ENCODE measurements around the gene BRPF3.

The BRPF3 gene

GRCh38 chr6:36178544-36178943, 18.0 kb upstream of the BRPF3 start:
- no peak overlapping the region for H4K5ac ChIP-seq (ENCODE audit: low read length)
- no peaks in the 10 kb centered on the region for H3K4me1 ChIP-seq (ENCODE audit: control insufficient read depth, low read depth, low read length)
- H2BK120ac ChIP-seq (ENCODE audit: low read depth, low read length), result no peak overlapping the region
- no peak overlapping the region for H3K4me3 ChIP-seq (ENCODE audit: low read length)
- H3K9ac ChIP-seq (ENCODE audit: low read length), result no peak overlapping the region
- no peak overlapping the region for H2BK5ac ChIP-seq (ENCODE audit: low read length)
- no peak overlapping the region for H3K27ac ChIP-seq (ENCODE audit: low read depth, low read length)
- H3K79me2 ChIP-seq (ENCODE audit: control insufficient read depth, insufficient read depth, low read length), result no peaks in the 10 kb centered on the region
- no peak overlapping the region for H3K18ac ChIP-seq (ENCODE audit: low read length)
- no peak overlapping the region for H3K4me2 ChIP-seq (ENCODE audit: low read length)
- no peak overlapping the region for H3K23ac ChIP-seq (ENCODE audit: low read length)
- no peak overlapping the region for H3K56ac ChIP-seq (ENCODE audit: low read length)
- no peak overlapping the region for H2BK15ac ChIP-seq (replicated peaks; ENCODE audit: low read depth)
- no peaks in the 10 kb centered on the region for H3K79me1 ChIP-seq (ENCODE audit: low read length)
- DNase-seq, result no peak
- H3K27me3 ChIP-seq (ENCODE audit: insufficient read depth, low read length, poor library complexity), result no peaks in the 10 kb centered on the region
- no peak overlapping the region for H4K8ac ChIP-seq (ENCODE audit: low read depth, low read length)
- H3K36me3 ChIP-seq (ENCODE audit: control insufficient read depth, insufficient read depth, low read length), result no peaks in the 10 kb centered on the region
- no peak overlapping the region for H2AK5ac ChIP-seq (ENCODE audit: low read length)
- H3K4ac ChIP-seq (ENCODE audit: low read depth, low read length), result no peak overlapping the region

- no peak overlapping the region for H2AK5ac ChIP-seq (ENCODE audit: low read length)
- H4K8ac ChIP-seq (ENCODE audit: low read depth, low read length), result no peak overlapping the region
- H3K56ac ChIP-seq (ENCODE audit: low read length), result no peak overlapping the region
- H3K27me3 ChIP-seq (ENCODE audit: insufficient read depth, low read length, poor library complexity), result no peaks in the 10 kb centered on the region
- no peak overlapping the region for H2BK15ac ChIP-seq (replicated peaks; ENCODE audit: low read depth)
- H3K4ac ChIP-seq (ENCODE audit: low read depth, low read length), result no peak overlapping the region
- H3K79me1 ChIP-seq (ENCODE audit: low read length), result no peaks in the 10 kb centered on the region
- no peak overlapping the region for H3K23ac ChIP-seq (ENCODE audit: low read length)
- no peaks in the 10 kb centered on the region for H3K79me2 ChIP-seq (ENCODE audit: control insufficient read depth, insufficient read depth, low read length)
- WGBS (ENCODE audit: extremely low coverage, insufficient coverage, low lambda C conversion rate), result no CpG with 5 or more reads among the region's 1 CpG
- H3K9ac ChIP-seq (ENCODE audit: low read length), result no peak overlapping the region
- H3K4me2 ChIP-seq (ENCODE audit: low read length), result no peak overlapping the region
- no peak overlapping the region for H4K5ac ChIP-seq (ENCODE audit: low read length)
- no peak overlapping the region for H3K27ac ChIP-seq (ENCODE audit: low read depth, low read length)
- no peak overlapping the region for H2BK120ac ChIP-seq (ENCODE audit: low read depth, low read length)
- no peak overlapping the region for H3K18ac ChIP-seq (ENCODE audit: low read length)
- H3K4me3 ChIP-seq (ENCODE audit: low read length), result no peak overlapping the region
- no peak overlapping the region for H2BK5ac ChIP-seq (ENCODE audit: low read length)
- no peaks in the 10 kb centered on the region for H3K36me3 ChIP-seq (ENCODE audit: control insufficient read depth, insufficient read depth, low read length)
- DNase-seq, result no peak
- H3K4me1 ChIP-seq (ENCODE audit: control insufficient read depth, low read depth, low read length), result no peaks in the 10 kb centered on the region
These were observed 16.4 kb upstream of the BRPF3 start for GRCh38 chr6:36180126-36180525.

DNA sequence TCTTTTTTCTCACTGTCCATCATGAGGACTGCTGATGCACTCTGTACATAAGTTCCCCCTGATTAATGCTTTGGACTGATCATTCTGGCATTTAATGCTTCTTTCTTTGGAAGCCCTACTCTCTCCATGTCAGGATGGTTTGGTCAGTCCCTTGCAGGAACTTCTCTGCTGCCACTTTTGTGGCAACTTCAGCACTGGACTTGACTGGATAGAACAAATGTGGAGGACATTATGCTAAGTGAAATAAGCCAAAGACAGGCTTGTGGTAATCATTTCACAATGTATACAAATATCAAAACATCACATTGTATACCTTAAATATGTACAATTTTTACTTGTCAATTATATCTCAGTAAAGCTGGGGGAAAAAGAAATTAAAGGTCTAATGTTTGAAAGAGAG, 12.2 kb upstream of the BRPF3 start:
- no peak overlapping the region for H3K23ac ChIP-seq (ENCODE audit: low read length)
- no peaks in the 10 kb centered on the region for H3K36me3 ChIP-seq (ENCODE audit: control insufficient read depth, insufficient read depth, low read length)
- H2AK5ac ChIP-seq (ENCODE audit: low read length), result no peak overlapping the region
- no peak overlapping the region for H4K8ac ChIP-seq (ENCODE audit: low read depth, low read length)
- H3K4me1 ChIP-seq (ENCODE audit: control insufficient read depth, low read depth, low read length), result no peaks in the 10 kb centered on the region
- no peak overlapping the region for H3K9ac ChIP-seq (ENCODE audit: low read length)
- no peak overlapping the region for H2BK15ac ChIP-seq (replicated peaks; ENCODE audit: low read depth)
- no peak overlapping the region for H3K4me2 ChIP-seq (ENCODE audit: low read length)
- no peak overlapping the region for H3K27ac ChIP-seq (ENCODE audit: low read depth, low read length)
- H2BK5ac ChIP-seq (ENCODE audit: low read length), result no peak overlapping the region
- no peak overlapping the region for H3K4me3 ChIP-seq (ENCODE audit: low read length)
- no peak overlapping the region for H3K18ac ChIP-seq (ENCODE audit: low read length)
- H3K79me2 ChIP-seq (ENCODE audit: control insufficient read depth, insufficient read depth, low read length), result no peaks in the 10 kb centered on the region
- DNase-seq, result no peak
- H3K4ac ChIP-seq (ENCODE audit: low read depth, low read length), result no peak overlapping the region
- no peak overlapping the region for H2BK120ac ChIP-seq (ENCODE audit: low read depth, low read length)
- no peaks in the 10 kb centered on the region for H3K79me1 ChIP-seq (ENCODE audit: low read length)
- H4K5ac ChIP-seq (ENCODE audit: low read length), result no peak overlapping the region
- H3K27me3 ChIP-seq (ENCODE audit: insufficient read depth, low read length, poor library complexity), result no peaks in the 10 kb centered on the region
- no peak overlapping the region for H3K56ac ChIP-seq (ENCODE audit: low read length)

DNA sequence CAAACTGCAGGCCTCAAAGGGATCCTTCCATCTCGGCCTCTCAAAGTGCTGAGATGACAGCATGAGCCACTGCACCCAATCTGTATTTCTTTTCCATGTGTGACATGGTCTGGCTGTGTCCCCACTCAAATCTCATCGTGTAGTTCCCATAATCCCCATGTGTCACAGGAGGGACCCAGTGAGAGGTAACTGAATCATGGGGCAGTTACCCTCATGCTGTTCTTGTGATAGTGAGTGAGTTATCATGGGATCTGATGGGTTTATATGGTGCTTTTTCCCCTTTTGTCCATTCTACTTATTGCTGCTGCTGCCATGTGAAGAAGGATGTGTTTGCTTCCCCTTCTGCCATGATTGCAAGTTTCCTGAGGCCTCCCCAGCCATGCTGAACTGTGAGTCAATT, 10.3 kb upstream of the BRPF3 start:
- no peak overlapping the region for H3K4ac ChIP-seq (ENCODE audit: low read depth, low read length)
- no peak overlapping the region for H4K5ac ChIP-seq (ENCODE audit: low read length)
- H3K18ac ChIP-seq (ENCODE audit: low read length), result no peak overlapping the region
- no peak overlapping the region for H4K8ac ChIP-seq (ENCODE audit: low read depth, low read length)
- H3K27me3 ChIP-seq (ENCODE audit: insufficient read depth, low read length, poor library complexity), result no peaks in the 10 kb centered on the region
- H2AK5ac ChIP-seq (ENCODE audit: low read length), result no peak overlapping the region
- no CpG with 5 or more reads among the region's 2 CpGs for WGBS (ENCODE audit: extremely low coverage, insufficient coverage, low lambda C conversion rate)
- no peak for DNase-seq
- no peak overlapping the region for H2BK5ac ChIP-seq (ENCODE audit: low read length)
- no peak overlapping the region for H3K23ac ChIP-seq (ENCODE audit: low read length)
- no peak overlapping the region for H3K4me3 ChIP-seq (ENCODE audit: low read length)
- H3K9ac ChIP-seq (ENCODE audit: low read length), result no peak overlapping the region
- H3K4me1 ChIP-seq (ENCODE audit: control insufficient read depth, low read depth, low read length), result no peaks in the 10 kb centered on the region
- no peak overlapping the region for H2BK15ac ChIP-seq (replicated peaks; ENCODE audit: low read depth)
- no peak overlapping the region for H2BK120ac ChIP-seq (ENCODE audit: low read depth, low read length)
- no peaks in the 10 kb centered on the region for H3K79me2 ChIP-seq (ENCODE audit: control insufficient read depth, insufficient read depth, low read length)
- no peak overlapping the region for H3K27ac ChIP-seq (ENCODE audit: low read depth, low read length)
- no peaks in the 10 kb centered on the region for H3K36me3 ChIP-seq (ENCODE audit: control insufficient read depth, insufficient read depth, low read length)
- H3K79me1 ChIP-seq (ENCODE audit: low read length), result no peaks in the 10 kb centered on the region
- no peak overlapping the region for H3K56ac ChIP-seq (ENCODE audit: low read length)
- no peak overlapping the region for H3K4me2 ChIP-seq (ENCODE audit: low read length)

DNA sequence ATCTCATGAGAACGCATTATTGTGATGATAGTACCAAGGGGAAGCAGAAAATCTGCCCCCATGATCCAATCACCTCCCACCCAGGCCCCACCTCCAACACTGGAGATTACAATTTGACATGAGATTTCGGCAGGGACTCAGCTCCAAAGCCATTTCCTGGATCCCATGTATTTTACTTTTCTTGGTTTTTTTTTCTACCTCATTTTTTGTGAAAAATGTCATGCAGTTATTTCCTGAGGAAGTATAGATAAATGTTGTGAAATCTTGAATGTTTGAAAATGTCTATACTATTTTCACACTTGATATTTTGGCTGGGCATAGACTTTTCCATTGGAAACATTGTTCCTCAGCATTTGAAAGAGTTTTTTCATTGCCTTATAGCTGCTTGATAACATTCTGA, 9.1 kb upstream of the BRPF3 start:
- Histone ChIP-seq H2BK5ac (ENCODE audit: low read length) (no peak overlapping the region), H3K27me3 (ENCODE audit: insufficient read depth, low read length, poor library complexity) (no peaks in the 10 kb centered on the region), H3K27ac (ENCODE audit: low read depth, low read length) (no peak overlapping the region), H4K5ac (ENCODE audit: low read length) (no peak overlapping the region), H3K23ac (ENCODE audit: low read length) (no peak overlapping the region), H2BK15ac (replicated peaks; ENCODE audit: low read depth) (no peak overlapping the region), H3K4me2 (ENCODE audit: low read length) (no peak overlapping the region), H3K18ac (ENCODE audit: low read length) (no peak overlapping the region), H2BK120ac (ENCODE audit: low read depth, low read length) (no peak overlapping the region), H3K4me1 (ENCODE audit: control insufficient read depth, low read depth, low read length) (peaks cover 3% of the 10 kb centered on the region), H3K79me2 (ENCODE audit: control insufficient read depth, insufficient read depth, low read length) (no peaks in the 10 kb centered on the region), H2AK5ac (ENCODE audit: low read length) (no peak overlapping the region), H4K8ac (ENCODE audit: low read depth, low read length) (no peak overlapping the region), H3K56ac (ENCODE audit: low read length) (no peak overlapping the region), H3K36me3 (ENCODE audit: control insufficient read depth, insufficient read depth, low read length) (no peaks in the 10 kb centered on the region), H3K79me1 (ENCODE audit: low read length) (no peaks in the 10 kb centered on the region), H3K4me3 (ENCODE audit: low read length) (no peak overlapping the region), H3K9ac (ENCODE audit: low read length) (no peak overlapping the region), H3K4ac (ENCODE audit: low read depth, low read length) (no peak overlapping the region)
- WGBS (ENCODE audit: extremely low coverage, insufficient coverage, low lambda C conversion rate), result no CpG with 5 or more reads among the region's 2 CpGs
- no peak for DNase-seq

- no CpG with 5 or more reads among the region's 8 CpGs for WGBS (ENCODE audit: extremely low coverage, insufficient coverage, low lambda C conversion rate)
- H2BK5ac ChIP-seq (ENCODE audit: low read length), result no peak overlapping the region
- no peak overlapping the region for H2BK120ac ChIP-seq (ENCODE audit: low read depth, low read length)
- no peaks in the 10 kb centered on the region for H3K27me3 ChIP-seq (ENCODE audit: insufficient read depth, low read length, poor library complexity)
- H3K18ac ChIP-seq (ENCODE audit: low read length), result no peak overlapping the region
- no peak overlapping the region for H4K8ac ChIP-seq (ENCODE audit: low read depth, low read length)
- peaks cover 2% of the 10 kb centered on the region for H3K36me3 ChIP-seq (ENCODE audit: control insufficient read depth, insufficient read depth, low read length)
- peak overlapping the region; percentile 89 for H3K9ac ChIP-seq (ENCODE audit: low read length)
- H3K79me1 ChIP-seq (ENCODE audit: low read length), result peaks cover 23% of the 10 kb centered on the region
- H3K23ac ChIP-seq (ENCODE audit: low read length), result peak overlapping the region; percentile 95
- H3K27ac ChIP-seq (ENCODE audit: low read depth, low read length), result peak overlapping the region; percentile 70
- no peak overlapping the region for H4K5ac ChIP-seq (ENCODE audit: low read length)
- H3K4me3 ChIP-seq (ENCODE audit: low read length), result peak overlapping the region; percentile 62
- no peak overlapping the region for H3K4ac ChIP-seq (ENCODE audit: low read depth, low read length)
- peaks cover 28% of the 10 kb centered on the region for H3K79me2 ChIP-seq (ENCODE audit: control insufficient read depth, insufficient read depth, low read length)
- peaks cover 5% of the 10 kb centered on the region for H3K4me1 ChIP-seq (ENCODE audit: control insufficient read depth, low read depth, low read length)
- no peak overlapping the region for H2BK15ac ChIP-seq (replicated peaks; ENCODE audit: low read depth)
- H3K4me2 ChIP-seq (ENCODE audit: low read length), result peak overlapping the region; percentile 81
- peak; percentile 3 for DNase-seq
- peak overlapping the region; percentile 95 for H3K56ac ChIP-seq (ENCODE audit: low read length)
- H2AK5ac ChIP-seq (ENCODE audit: low read length), result no peak overlapping the region
These were observed 952 bp upstream of the BRPF3 start for GRCh38 chr6:36195471-36196112.
